HepG2 (cell line): ENCODE data around the gene CPED1. TPM values are rescaled to one million over a fixed set of nuclear protein-coding genes. Genes with fewer than 3 reads are reported as not detected.

Experiments used
- ATAC-seq: fragments of 200-7000 bp; cut with Tn5 transposase; 3 replicates; pipeline ENCODE4 v1.9.1; 2020; ENCODE audit warnings: mild to moderate bottlenecking, moderate library complexity
- BruUV-seq: library from RNA; stranded (reverse); fragments of 400-500 nt; replicated peaks from 2 replicates; lab custom pipeline; 2021; lab: Mats Ljungman, UMichigan
- CTCF ChIA-PET: fragments of 300-600 bp; formaldehyde crosslinking; extraction: SDS; loops from one replicate; lab custom pipeline; 2021; ENCODE audit warnings: low total read pairs, inconsistent platforms, low intra/inter-chr PET ratio; lab: Yijun Ruan, JAX
- POLR2A ChIA-PET: fragments of 350-600 bp; sonication (Branson Sonifier 250); formaldehyde crosslinking; loops from one replicate; lab custom pipeline; 2020; ENCODE audit warnings: antibody characterized with exemption, inconsistent platforms; lab: Yijun Ruan, JAX
- DNase-seq: peaks from one replicate; pipeline ENCODE4 v3.0.0-alpha.2; 2015; ENCODE audit warnings: low spot score
- FAIRE-seq: peaks from 3 replicates; lab custom pipeline; 2011; peaks lifted over from hg19 to GRCh38; lab: Jason Lieb, UNC
- H2AFZ ChIP-seq: one replicate; pipeline ENCODE4 v1.6.1; 2011; ENCODE audit warnings: low read length, inconsistent platforms
- H3K27ac ChIP-seq: fragments of 300-600 bp; 3 replicates; pipeline ENCODE4 v1.8.0; 2011; ENCODE audit warnings: mixed run types, mild to moderate bottlenecking, mixed read lengths, low read length, inconsistent platforms; ENCODE audit not compliant: insufficient read depth; ENCODE audit errors: extremely low read length
- H3K27me3 ChIP-seq, 2 experiments: fragments of 200-600 bp in 1 of 2; 2 replicates in 1 of 2; 3 replicates in 1 of 2; pipeline versions ENCODE4 v1.6.0 to v1.8.0; 2011; ENCODE audit warnings: low read length in 2 of 2, mild to moderate bottlenecking in 2 of 2, moderate library complexity in 2 of 2, inconsistent platforms in 1 of 2; ENCODE audit not compliant: insufficient read depth in 2 of 2, control insufficient read depth in 1 of 2
- H3K36me3 ChIP-seq, 2 experiments: fragments of 200-600 bp in 1 of 2; replicated peaks in 1 of 2; 2 replicates in 1 of 2; 3 replicates in 1 of 2; pipeline versions ENCODE4 v1.5.1 to v1.8.0; 2011; ENCODE audit warnings: low read length in 2 of 2, inconsistent platforms in 1 of 2; ENCODE audit not compliant: insufficient read depth in 2 of 2, control insufficient read depth in 1 of 2
- H3K4me1 ChIP-seq: 2 replicates; pipeline ENCODE4 v1.5.1; 2012; ENCODE audit warnings: low read length, inconsistent platforms; ENCODE audit not compliant: insufficient read depth
- H3K4me2 ChIP-seq: 2 replicates; pipeline ENCODE4 v1.6.0; 2011; ENCODE audit warnings: low read depth, low read length, inconsistent platforms
- H3K4me3 ChIP-seq, 3 experiments: fragments of 200-600 bp in 1 of 3; sonication (generic), shearing (Covaris generic) in 1 of 3; replicated peaks in 1 of 3; 2 replicates each; pipeline ENCODE4 v1.5.1; 2011 to 2016; ENCODE audit warnings: low read length in 3 of 3, inconsistent platforms in 2 of 3, low read depth in 2 of 3, mild to moderate bottlenecking in 2 of 3, control low read depth in 1 of 3, mixed read lengths in 1 of 3; ENCODE audit not compliant: insufficient read depth in 1 of 3
- H3K79me2 ChIP-seq: one replicate; pipeline ENCODE4 v1.6.1; 2011; ENCODE audit warnings: low read length, inconsistent platforms; ENCODE audit not compliant: insufficient read depth
- H3K9ac ChIP-seq: 2 replicates; pipeline ENCODE4 v1.6.0; 2011; ENCODE audit warnings: mild to moderate bottlenecking, low read depth, low read length, inconsistent platforms; ENCODE audit not compliant: insufficient read depth
- H3K9me3 ChIP-seq: 2 replicates; pipeline ENCODE4 v1.5.1; 2012; ENCODE audit warnings: mild to moderate bottlenecking, low read length
- H4K20me1 ChIP-seq: 2 replicates; pipeline ENCODE4 v1.6.0; 2011; ENCODE audit warnings: inconsistent platforms, mild to moderate bottlenecking, low read length, moderate library complexity; ENCODE audit not compliant: insufficient read depth
- BCL3 ChIP-seq: sonication (generic); formaldehyde crosslinking; IDR thresholded peaks from 2 replicates; pipeline ENCODE4 v1.5.1; 2020; ENCODE audit warnings: mild to moderate bottlenecking, missing genetic modification reagents, moderate library complexity
- DPF2 ChIP-seq: sonication (generic); formaldehyde crosslinking; IDR thresholded peaks from 2 replicates; pipeline ENCODE4 v1.4.0; 2020; ENCODE audit warnings: mild to moderate bottlenecking, low read depth, missing genetic modification reagents, borderline replicate concordance
- PPARG ChIP-seq: conservative IDR thresholded peaks from 2 replicates; pipeline ENCODE4 v1.6.1; 2016; ENCODE audit warnings: missing biosample characterization, missing genetic modification reagents
- RORA ChIP-seq: sonication (generic); formaldehyde crosslinking; IDR thresholded peaks from 2 replicates; pipeline ENCODE4 v1.5.0; 2020; ENCODE audit warnings: mild to moderate bottlenecking, missing genetic modification reagents, moderate library complexity
- SRSF1 ChIP-seq: fragments of 200-400 bp; formaldehyde crosslinking; optimal IDR thresholded peaks from 2 replicates; pipeline ENCODE3; 2017; ENCODE audit warnings: mild to moderate bottlenecking, low read depth, low read length, moderate library complexity
- ZBTB44 ChIP-seq: sonication (generic); formaldehyde crosslinking; IDR thresholded peaks from 2 replicates; pipeline ENCODE4 v1.4.0; 2020; ENCODE audit warnings: missing genetic modification reagents
- ZNF101 ChIP-seq: sonication (generic); formaldehyde crosslinking; IDR thresholded peaks from 2 replicates; pipeline ENCODE4 v1.4.0; 2020; ENCODE audit warnings: mild to moderate bottlenecking, low read depth, missing genetic modification reagents, borderline replicate concordance
- ZNF468 ChIP-seq: sonication (generic); formaldehyde crosslinking; IDR thresholded peaks from 2 replicates; pipeline ENCODE4 v1.8.0; 2022; ENCODE audit warnings: mild to moderate bottlenecking, moderate library complexity, missing genetic modification reagents
- ZNF83 ChIP-seq: sonication (generic); formaldehyde crosslinking; IDR thresholded peaks from 2 replicates; pipeline ENCODE4 v1.4.0; 2020; ENCODE audit warnings: missing genetic modification reagents, mild to moderate bottlenecking, borderline replicate concordance
- ZNF850 ChIP-seq: sonication (generic); formaldehyde crosslinking; conservative IDR thresholded peaks from 2 replicates; pipeline ENCODE4 v1.9.0; 2021; ENCODE audit warnings: mild to moderate bottlenecking, missing genetic modification reagents
- ZSCAN21 ChIP-seq: sonication (generic); formaldehyde crosslinking; IDR thresholded peaks from 2 replicates; pipeline ENCODE4 v1.8.0; 2022; ENCODE audit warnings: mild to moderate bottlenecking, missing genetic modification reagents, moderate library complexity, borderline replicate concordance
- in situ Hi-C: cut with HindIII; loops from 2 replicates; pipeline ENCODE4 v1.10.0; 2017; ENCODE audit warnings: low pct_unique_long_range_greater_than_20kb; ENCODE audit not compliant: extremely low pct_ligation_motif_present
- intact Hi-C: fragments of 100-400 bp; cut with micrococcal nuclease; formaldehyde crosslinking; loops from one replicate; pipeline ENCODE4 v1.10.0; 2022; ENCODE audit not compliant: unreplicated experiment
- polyA plus RNA-seq, 8 experiments: library from polyadenylated mRNA; depleted of rRNA in 3 of 8; stranded (reverse) in 7 of 8; unstranded in 1 of 8; fragments of >200 nt; fragmentation: Illumina TruSeq in 4 of 8; extraction: Trizol in 4 of 8; gene quantifications; 2 replicates each; pipeline versions ENCODE4 v1.2.1 to v1.2.3, GENCODE V29; 2011 to 2016; ENCODE audit warnings: low read depth in 4 of 8, missing spikeins in 1 of 8, mixed read lengths in 1 of 8; ENCODE audit not compliant: insufficient read depth in 1 of 8
- total RNA-seq, 5 experiments: library from RNA; depleted of rRNA; stranded (reverse); fragments of >200 nt; fragmentation: Illumina TruSeq; extraction: Trizol; gene quantifications; 2 replicates each; pipeline ENCODE4 v1.2.3, GENCODE V29; 2016; ENCODE audit warnings: low read depth in 1 of 5
- TF ChIP-seq, protein P1 (sequence below): IDR thresholded peaks from 2 replicates; pipeline ENCODE4 v1.6.1; 2016; ENCODE audit warnings: control low read depth

The CPED1 gene
- total and polyA plus RNA-seq, 2 of the 13 experiments (the other 11 are each of a cell fraction or from before 2014, with no cell fraction given): 11.5 to 27.0 TPM

DNA sequence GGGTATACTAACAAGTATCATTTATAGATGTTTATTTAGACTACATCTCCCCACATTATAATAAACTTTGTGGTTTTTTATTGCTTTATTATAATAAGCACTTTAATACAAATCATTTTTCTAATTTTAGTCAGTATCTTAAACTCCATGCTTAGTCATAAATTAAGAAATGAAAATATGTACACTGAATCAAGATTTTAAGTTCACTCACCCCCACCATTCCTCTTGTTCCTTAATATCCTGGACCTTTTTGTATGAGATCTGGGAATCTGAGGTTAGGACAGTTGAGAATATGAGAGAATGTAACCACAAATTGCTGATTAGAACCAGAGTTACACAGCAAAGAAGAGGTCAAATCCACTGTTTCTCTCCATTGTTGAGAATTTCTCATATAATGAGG, 246.7 kb downstream of the CPED1 start:
- Histone ChIP-seq H3K9ac (no peak overlapping the region), H3K4me1 (no peaks in the 10 kb centered on the region), H3K4me2 (no peak overlapping the region), H3K27me3 (no peaks in the 10 kb centered on the region), H4K20me1 (no peaks in the 10 kb centered on the region), H3K36me3 (peaks cover 0 to 2% of the 10 kb centered on the region in 2 experiments; a peak in 1 of 5 replicates), H2AFZ (no peak overlapping the region), H3K27ac (no peak overlapping the region), H3K9me3 (no peaks in the 10 kb centered on the region)
- ATAC-seq: no peak
- FAIRE-seq: no peak
- in situ Hi-C loops: no loop called here
- POLR2A ChIA-PET: no interaction called here
- DNase-seq: no peak
- intact Hi-C loops: no loop called here
- CTCF ChIA-PET: no interaction called here
- TF ChIP-seq ZSCAN21 (CRISPR knock-in tag) (no peak), BCL3 (CRISPR knock-in tag) (no peak), SRSF1 (no peak), ZBTB44 (CRISPR knock-in tag) (no peak), ZNF468 (CRISPR knock-in tag) (no peak), ZNF850 (no peak), DPF2 (CRISPR knock-in tag) (no peak), RORA (no peak), ZNF83 (CRISPR knock-in tag) (no peak), ZNF101 (CRISPR knock-in tag) (no peak), PPARG (no peak)
- TF ChIP-seq, protein P1, sequence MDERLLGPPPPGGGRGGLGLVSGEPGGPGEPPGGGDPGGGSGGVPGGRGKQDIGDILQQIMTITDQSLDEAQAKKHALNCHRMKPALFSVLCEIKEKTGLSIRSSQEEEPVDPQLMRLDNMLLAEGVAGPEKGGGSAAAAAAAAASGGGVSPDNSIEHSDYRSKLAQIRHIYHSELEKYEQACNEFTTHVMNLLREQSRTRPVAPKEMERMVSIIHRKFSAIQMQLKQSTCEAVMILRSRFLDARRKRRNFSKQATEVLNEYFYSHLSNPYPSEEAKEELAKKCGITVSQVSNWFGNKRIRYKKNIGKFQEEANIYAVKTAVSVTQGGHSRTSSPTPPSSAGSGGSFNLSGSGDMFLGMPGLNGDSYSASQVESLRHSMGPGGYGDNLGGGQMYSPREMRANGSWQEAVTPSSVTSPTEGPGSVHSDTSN (CRISPR knock-in tag): no peak
- TF ChIP-seq, all 625 proteins: peak for 0
- Histone ChIP-seq H3K79me2 (no peaks in the 10 kb centered on the region), H3K4me3 (no peak overlapping the region)
- no TSS peak for BruUV-seq
